Cerebellar nuclear complex (tissue), 1 donor: Measurements from ENCODE around the gene DYNLT5.
"Not testable (repeated sequence)": the region's sequence is repeated elsewhere in the genome, so short reads cannot be mapped to it uniquely, and the experiment has no call there.

Source experiments
- DNase-seq, 2 experiments: peaks; one replicate each; lab custom pipeline; 2025; lab: John Stamatoyannopoulos, UW

The DYNLT5 gene

DNA sequence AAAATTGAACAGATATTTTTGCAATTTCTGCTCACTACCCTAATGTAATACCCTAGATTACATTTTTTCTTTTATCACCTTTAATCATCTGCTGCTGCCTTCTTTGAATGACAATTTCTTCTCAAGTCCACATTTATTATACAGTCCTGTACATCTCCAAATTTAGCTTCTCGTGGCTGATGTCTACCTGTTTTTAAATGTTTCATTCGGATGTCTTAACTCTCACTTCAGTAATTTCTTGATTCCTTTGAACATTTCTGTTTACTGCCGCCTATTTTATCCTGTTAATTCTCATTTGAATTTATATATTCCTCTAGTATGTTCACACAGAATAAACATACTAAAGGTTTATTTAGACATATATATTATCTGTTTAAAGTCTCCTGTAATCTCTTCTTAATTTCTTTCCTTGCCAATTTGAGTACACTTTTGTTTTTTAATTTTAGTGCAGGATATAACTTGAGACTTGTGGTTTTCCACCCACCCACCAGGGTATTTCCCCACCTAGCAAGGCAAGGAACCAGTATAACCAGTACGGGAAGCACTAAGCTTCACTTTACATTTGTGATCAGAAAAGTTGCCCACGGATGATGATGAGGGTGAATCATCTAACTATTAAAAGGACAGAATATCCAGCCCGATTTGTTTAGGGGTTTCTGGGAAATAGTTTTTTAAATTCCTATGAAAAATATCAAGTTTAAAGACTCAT lies 36.1 kb downstream of the DYNLT5 start:
- DNase-seq: no peak

DNA sequence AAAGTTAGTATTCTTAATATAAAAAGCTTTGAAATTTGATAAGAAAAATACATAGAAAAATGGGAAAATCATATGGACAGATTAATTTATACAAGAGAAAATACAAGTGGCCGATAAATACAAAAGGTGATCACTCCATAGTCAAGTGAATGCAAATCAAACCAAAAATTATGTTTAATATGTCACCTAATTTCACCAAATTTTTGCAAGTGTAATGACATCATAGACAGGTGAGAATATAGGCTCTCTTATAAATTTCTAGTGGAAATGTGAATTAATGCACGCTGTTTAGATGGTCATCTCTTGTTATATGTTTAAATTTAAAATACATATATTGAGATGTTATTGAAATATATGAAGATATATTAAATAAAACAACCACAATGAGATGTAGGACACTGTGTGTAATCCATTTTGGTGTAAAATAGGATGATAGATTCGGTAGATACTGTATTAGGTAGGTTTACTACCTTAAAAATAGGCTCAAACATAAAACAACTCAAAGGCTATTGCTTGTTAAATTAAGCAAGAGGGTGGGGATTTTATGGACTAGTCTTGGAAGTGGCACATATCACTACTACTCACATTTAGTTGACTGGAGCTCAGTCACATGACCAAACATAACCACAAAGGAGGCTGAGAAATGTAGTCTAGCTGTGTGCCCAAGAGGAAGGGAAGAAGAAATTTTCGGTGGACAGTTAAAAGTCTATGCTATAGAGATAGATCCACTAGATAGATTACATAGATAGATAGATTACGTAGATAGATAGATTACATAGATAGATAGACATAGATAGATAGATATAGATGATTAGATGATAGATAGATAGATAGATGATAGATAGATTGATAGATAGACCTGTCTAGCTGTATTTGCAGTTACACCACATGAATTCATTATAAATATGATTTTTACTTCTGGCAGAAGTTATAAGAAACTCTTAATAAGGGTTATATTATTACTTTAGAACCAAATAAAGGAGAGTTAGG lies 39.7 kb downstream of the DYNLT5 start:
- no peak for DNase-seq

DNA sequence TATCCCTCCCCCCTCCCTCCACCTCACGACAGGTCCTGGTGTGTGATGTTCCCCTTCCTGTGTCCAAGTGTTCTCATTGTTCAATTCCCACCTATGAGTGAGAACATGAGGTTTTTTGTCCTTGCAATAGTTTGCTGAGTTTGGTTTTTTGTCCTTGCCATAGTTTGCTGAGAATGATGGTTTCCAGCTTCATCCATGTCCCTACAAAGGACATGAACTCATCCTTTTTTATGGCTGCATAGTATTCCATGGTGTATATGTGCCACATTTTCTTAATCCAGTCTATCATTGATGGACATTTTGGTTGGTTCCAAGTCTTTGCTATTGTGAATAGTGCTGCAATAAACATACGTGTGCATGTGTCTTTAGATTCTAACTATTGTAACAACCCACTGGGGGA lies 43.6 kb downstream of the DYNLT5 start:
- DNase-seq: not testable (repeated sequence)

DNA sequence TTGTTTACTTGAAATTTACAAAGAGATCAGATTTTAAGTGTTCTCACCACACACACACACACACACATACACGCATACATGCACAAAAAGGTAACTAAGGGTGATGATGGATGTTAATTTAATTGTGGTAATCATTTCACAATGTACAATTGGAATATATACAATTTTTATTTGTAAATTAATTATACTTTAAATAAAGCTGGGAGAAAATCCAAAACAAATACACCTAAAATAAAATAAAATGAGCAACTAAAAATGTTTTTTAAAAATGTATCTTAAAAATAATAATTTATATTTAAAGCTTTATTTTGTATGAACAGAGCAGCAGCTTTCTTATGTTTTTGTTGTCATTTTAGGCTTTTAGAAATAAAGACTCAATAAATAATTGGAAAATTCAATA lies 57.0 kb downstream of the DYNLT5 start:
- no peak for DNase-seq

DNA sequence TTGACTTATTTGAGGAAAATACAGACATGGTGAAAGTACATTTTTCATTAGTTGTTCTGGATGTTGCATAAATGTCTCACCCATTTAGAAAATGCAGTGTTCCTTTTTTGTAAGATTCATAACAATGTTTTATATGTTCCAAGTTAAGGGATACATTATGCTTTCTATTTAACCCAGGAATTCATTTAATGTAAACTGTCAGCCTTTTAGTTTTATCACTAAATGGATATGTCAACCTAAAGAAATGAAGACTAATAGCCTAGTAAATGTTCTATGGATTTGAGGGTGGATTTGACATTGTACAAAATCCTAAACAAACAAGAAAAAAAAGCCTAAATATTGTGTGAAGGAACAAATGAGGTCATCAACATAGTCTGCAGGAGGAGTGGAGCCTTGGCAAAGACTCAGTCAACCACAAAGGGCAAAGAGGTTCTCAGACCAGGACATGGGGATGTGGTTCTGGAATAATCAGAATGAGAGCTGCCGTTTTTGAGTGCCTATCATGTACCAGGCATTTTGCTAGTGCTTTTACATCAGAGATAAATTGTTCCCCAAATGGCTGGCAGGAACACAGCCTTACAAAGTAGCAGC lies 57.6 kb downstream of the DYNLT5 start:
- no peak for DNase-seq

DNA sequence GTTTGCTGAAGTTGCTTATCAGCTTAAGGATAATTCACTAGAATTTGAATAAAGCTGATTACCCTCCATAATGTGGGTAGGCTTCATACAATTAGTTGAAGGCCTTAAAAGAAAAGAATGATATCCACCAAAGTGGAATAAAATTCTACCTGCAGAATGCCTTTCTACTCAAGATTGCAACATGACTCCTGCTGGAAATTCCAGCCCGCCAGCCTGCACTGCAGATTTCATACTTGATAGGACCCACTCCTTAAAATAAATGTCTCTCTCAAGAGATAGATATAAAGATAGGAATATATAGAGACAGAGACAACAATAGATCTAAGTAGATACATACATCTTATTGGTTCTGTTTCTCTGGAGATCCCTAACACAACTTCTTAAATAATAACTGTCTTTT lies 72.5 kb downstream of the DYNLT5 start:
- DNase-seq: no peak
